ENCODE data around the gene ZNF683. TPM values are rescaled to one million over a fixed set of nuclear protein-coding genes. Genes with fewer than 3 reads are reported as not detected.

Gene ZNF683
- total RNA-seq, 2 donors from 2014 or later: not detected

- no peaks in the 10 kb centered on the region for H3K36me3 ChIP-seq (replicated peaks in 1 of 2; ENCODE audit: insufficient read depth in 1 of 2, low read depth in 2 of 2)
Measured at GRCh38 chr1:26356106-26356505, 16.4 kb downstream of the ZNF683 start.

GRCh38 chr1:26354972-26355371 lies 17.6 kb downstream of the ZNF683 start:
- H3K9me3 ChIP-seq: no peaks in the 10 kb centered on the region
- 90 to 100% methylated on average over 1 to 9 of the region's 9 CpGs for WGBS, 2 donors
- no peak overlapping the region for H3K4me3 ChIP-seq
- H3K27ac ChIP-seq: no peak overlapping the region
- H3K4me1 ChIP-seq: peaks cover 10% of the 10 kb centered on the region
- intact Hi-C loops (cut with DNase I): no loop called here
- peaks cover 2 to 6% of the 10 kb centered on the region in 2 donors for H3K27me3 ChIP-seq
- H3K36me3 ChIP-seq (replicated peaks in 1 of 2; ENCODE audit: insufficient read depth in 1 of 2, low read depth in 2 of 2): no peaks in the 10 kb centered on the region
- DNase-seq: no peak
- TF ChIP-seq CTCF (IDR thresholded peaks at IDR 0.05) (no peak), POLR2A (IDR thresholded peaks at IDR 0.05) (no peak)
- no peak for ATAC-seq

More at GRCh38 chr1:26356106-26356505, 16.4 kb downstream of the ZNF683 start:
- Histone ChIP-seq H3K4me3 (no peak overlapping the region), H3K9me3 (no peaks in the 10 kb centered on the region), H3K4me1 (peaks cover 18% of the 10 kb centered on the region), H3K27me3 (peaks cover 6 to 17% of the 10 kb centered on the region in 2 donors), H3K27ac (no peak overlapping the region)
- intact Hi-C loops (cut with DNase I): no loop called here
- ATAC-seq (no peak), DNase-seq (no peak)
- TF ChIP-seq CTCF (IDR thresholded peaks at IDR 0.05) (no peak), POLR2A (IDR thresholded peaks at IDR 0.05) (no peak)
- WGBS, 2 donors: 65 to 91% methylated on average over 3 to 5 of the region's 5 CpGs

GRCh38 chr1:26353976-26354820 lies 18.4 kb downstream of the ZNF683 start, which contains the start of gene CRYBG2:
TSS of gene CRYBG2 (minus strand) at chr1:26354130. CDS start at chr1:26346657, 7,473 bp downstream.
- Histone ChIP-seq H3K4me1 (peaks cover 7% of the 10 kb centered on the region), H3K4me3 (no peak within 1 kb of the TSS), H3K27me3 (no peaks in the 10 kb centered on the region), H3K27ac (no peak within 1 kb of the TSS), H3K9me3 (no peaks in the 10 kb centered on the region), H3K36me3 (replicated peaks in 1 of 2; ENCODE audit: insufficient read depth in 1 of 2, low read depth in 2 of 2) (no peaks in the 10 kb centered on the region)
- DNase-seq (peak in 3 of 4 donors; percentile 27 to 53 (median 32)), ATAC-seq (peak; percentile 59)
- intact Hi-C loops (cut with DNase I): no loop called here
- 61 to 64% methylated on average over 9 to 13 of the region's 21 CpGs for WGBS, 2 donors
- no peak for TF ChIP-seq POLR2A (IDR thresholded peaks at IDR 0.05)
- no peak for TF ChIP-seq CTCF (IDR thresholded peaks at IDR 0.05)

- ATAC-seq (no peak), DNase-seq (no peak)
- TF ChIP-seq POLR2A (IDR thresholded peaks at IDR 0.05): no peak
- TF ChIP-seq CTCF (IDR thresholded peaks at IDR 0.05): no peak
- Histone ChIP-seq H3K4me1 (peaks cover 7% of the 10 kb centered on the region), H3K36me3 (replicated peaks in 1 of 2; ENCODE audit: insufficient read depth in 1 of 2, low read depth in 2 of 2) (no peaks in the 10 kb centered on the region), H3K9me3 (no peaks in the 10 kb centered on the region), H3K27me3 (no peaks in the 10 kb centered on the region), H3K27ac (no peak overlapping the region), H3K4me3 (no peak overlapping the region)
- intact Hi-C loops (cut with DNase I): no loop called here
- 55 to 69% methylated on average over 4 of the region's 4 CpGs for WGBS, 2 donors
Measured at GRCh38 chr1:26353210-26353859, 19.2 kb downstream of the ZNF683 start.

Measured in body of pancreas (tissue), 4 donors.